GM18907 (cell line): ENCODE results near the gene CSMD2.

Experiments
- ATAC-seq: cut with Tn5 transposase; IDR thresholded peaks from one replicate; pipeline ENCODE4 v1.9.1; 2021; ENCODE audit warnings: mild to moderate bottlenecking, moderate library complexity; ENCODE audit not compliant: unreplicated experiment

Gene CSMD2

DNA sequence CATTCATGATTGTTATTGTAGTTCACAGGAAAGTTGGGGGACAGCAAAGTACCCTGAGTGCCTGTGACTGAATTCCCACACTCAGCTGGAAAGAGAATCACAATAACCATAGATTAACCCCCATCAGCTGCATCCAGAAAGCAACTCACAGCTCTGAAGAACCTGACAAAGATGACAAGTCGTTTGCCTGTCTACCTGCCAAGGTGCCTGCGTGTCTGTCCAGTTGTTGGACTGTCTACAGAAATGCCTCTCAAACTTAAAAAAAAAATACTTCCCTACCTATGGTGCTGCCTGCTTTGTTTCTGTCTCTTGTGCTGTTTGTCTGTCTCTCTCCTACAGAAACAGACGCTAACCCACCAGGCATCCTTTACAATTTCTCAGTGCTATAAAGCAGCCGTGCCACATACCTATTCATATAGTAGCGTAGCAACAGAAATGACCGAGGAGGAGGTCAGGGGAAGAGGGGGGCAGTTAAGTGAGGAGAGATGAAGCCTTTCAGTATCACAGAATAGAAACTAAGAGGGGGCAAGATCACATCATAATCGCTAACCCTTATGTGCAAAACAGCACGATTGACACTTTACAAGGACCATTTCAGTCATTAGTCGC, 455.8 kb downstream of the CSMD2 start:
- ATAC-seq = no peak

GRCh38 chr1:33706634-33707255, 458.3 kb downstream of the CSMD2 start:
- no peak for ATAC-seq

- no peak for ATAC-seq
Observed at GRCh38 chr1:33703464-33703863, 461.6 kb downstream of the CSMD2 start.

- ATAC-seq = no peak
Observed at GRCh38 chr1:33698361-33699035, 466.5 kb downstream of the CSMD2 start.

DNA sequence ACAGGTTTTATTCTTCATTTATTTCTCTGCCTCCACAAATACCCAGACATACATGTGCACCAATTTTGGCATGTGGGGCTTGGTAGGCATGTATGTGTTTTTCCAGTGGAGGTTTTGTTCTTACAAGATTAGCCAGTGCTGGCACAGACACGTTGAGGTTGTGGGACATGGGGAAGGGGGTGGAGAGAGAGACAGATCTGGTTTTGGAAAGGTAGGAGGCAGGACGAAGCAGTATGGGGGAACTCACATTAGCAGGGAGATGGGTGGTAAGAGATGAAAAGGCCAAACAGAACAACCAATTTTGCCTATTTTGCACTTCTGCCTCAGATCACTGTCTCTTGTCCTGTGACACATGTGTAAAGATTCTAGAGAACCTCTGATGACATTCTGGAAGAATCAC, 467.2 kb downstream of the CSMD2 start:
- ATAC-seq = no peak

DNA sequence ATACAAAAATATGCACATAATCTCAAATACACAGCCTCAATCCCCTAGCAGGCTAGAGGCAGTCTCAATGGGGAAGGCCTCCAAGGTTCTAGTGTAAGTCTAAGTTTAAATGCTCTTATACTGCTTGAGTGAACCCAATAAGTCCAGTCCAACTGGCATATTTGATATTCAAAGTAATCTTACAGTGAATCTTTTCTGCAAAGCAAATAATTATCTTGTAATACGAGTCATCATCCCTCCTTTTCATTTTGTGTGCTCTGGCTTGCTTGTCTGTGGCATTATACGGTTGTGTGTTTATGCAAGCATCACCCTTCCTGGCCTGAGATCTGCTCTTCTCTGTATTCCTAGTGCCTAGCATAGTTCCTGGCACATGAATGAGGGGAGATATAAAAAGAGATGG, 468.1 kb downstream of the CSMD2 start:
- ATAC-seq = no peak

DNA sequence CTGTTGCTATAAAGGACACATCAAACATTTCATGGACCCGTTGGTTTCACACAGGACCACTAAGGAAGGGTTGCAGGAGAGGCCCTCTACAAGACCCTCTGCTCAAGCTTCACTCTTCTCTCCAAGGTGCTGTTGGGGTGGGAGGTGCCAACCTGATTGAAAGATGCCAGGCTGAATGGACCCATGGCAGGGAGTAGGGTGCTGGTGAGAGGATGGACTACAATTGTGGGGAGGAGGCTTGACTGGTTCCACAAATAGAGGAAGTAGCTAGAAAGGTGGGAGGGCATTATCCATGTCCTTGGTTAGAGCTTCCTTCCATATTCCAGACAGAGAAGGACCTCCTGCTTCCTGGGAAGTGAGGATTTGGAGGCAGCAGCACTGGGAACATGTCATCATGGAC, 468.7 kb downstream of the CSMD2 start:
- ATAC-seq = no peak

DNA sequence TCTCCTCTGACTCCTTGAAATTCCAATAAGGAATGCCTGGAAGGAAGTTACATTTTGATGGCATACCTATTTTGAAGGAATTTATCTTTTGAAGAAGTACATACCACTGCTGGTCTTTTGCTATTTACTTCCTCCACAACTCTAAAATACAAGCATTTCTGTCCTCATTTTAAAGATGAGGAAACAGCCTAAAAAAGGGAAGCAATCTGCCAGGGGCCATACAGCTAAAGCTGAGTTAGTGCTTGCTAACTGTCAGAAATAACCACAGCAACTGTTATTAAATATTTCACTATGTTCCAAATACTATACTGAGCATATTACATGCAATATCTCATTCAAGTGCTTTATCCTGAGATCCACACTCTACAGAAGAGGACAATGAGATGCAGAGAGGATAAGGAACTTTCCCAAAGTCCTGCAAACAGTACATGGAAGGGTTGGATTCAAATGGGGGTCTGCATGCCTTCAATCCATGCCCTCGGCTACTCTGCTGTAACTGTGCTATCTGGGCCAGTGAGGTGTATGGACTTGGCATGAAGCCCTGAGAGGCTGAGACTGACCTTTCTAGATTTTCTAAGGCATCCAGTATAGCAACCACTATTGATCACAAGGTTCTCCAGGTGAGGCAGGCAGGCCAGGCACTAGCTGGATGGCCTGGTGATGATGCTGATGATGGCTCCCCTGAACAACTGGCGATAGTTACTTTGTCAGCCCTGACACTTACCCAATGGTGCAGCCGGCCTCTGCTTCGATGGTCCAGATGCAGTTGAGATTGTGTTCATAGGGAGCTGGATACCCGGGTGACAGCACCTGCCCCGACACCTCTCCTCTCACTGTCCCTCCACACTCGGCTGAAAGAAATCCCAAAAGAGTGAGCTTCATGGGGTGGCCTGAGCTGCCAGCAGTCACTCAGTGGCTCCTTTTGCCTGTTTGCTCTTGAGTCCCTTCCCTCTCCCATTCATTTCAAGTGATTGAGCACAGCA, 472.5 kb downstream of the CSMD2 start:
- ATAC-seq = no peak

- no peak for ATAC-seq
Observed at GRCh38 chr1:33687000-33687399, 478.0 kb downstream of the CSMD2 start.

GRCh38 chr1:33686551-33686950, 478.5 kb downstream of the CSMD2 start:
- ATAC-seq = no peak

- ATAC-seq = no peak
Observed at GRCh38 chr1:33685256-33685655, 479.8 kb downstream of the CSMD2 start.

- ATAC-seq = no peak
Observed at GRCh38 chr1:33684396-33685179, 480.4 kb downstream of the CSMD2 start.

DNA sequence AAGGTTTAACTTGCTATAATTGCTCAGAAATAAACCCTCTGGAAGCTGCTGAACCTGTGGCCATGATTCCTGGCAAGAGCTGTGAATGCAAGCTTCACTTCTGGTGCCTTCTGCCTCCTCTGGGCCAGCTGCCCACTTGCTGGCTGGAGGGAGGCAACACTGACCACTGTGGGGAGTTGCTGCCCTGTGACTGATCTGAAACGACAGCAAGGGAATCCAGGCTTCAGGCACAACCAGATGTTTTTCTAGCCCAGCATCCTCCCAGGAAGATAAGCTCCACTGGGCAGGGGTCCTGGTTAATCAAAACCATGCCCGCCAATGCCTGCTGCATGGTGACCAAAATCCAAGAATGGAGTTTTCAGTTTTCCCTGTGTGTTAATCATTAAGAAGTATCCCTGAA, 481.1 kb downstream of the CSMD2 start:
- ATAC-seq = no peak

GRCh38 chr1:33682371-33682770, 482.7 kb downstream of the CSMD2 start:
- ATAC-seq = no peak

GRCh38 chr1:33680281-33680840, 484.7 kb downstream of the CSMD2 start:
- no peak for ATAC-seq

DNA sequence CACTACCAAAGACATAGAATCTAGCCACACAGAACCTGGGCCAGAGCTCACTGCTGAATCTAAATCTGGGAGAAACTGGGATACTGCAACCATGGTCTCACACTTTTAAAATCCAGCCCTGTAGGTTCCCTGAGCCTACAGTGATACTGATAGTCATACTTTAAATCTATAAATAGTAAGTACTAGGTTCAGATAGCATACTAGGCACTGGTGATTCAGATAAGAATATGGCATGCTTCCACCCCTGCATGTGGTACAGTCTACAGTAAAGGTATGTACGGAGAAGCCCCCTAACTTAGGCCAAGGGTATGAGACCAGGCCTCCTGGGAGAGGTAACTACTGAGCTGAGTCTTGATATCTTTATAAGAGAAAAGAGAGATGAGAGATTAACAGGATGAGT, 494.5 kb downstream of the CSMD2 start:
- no peak for ATAC-seq

GRCh38 chr1:33668695-33669094, 496.3 kb downstream of the CSMD2 start:
- ATAC-seq = no peak

- ATAC-seq = no peak
Observed at GRCh38 chr1:33667386-33668282, 497.4 kb downstream of the CSMD2 start.

- ATAC-seq = no peak
Observed at GRCh38 chr1:33666616-33667015, 498.4 kb downstream of the CSMD2 start.
